AG09319 (cell line): ENCODE results near the gene THADA.
A peak's percentile ranks its signal among the peaks of the same experiment; 100 is the strongest.

Source experiments
- DNase-seq: peaks from one replicate; pipeline ENCODE4 v3.0.0-alpha.2; 2010; ENCODE audit warnings: low read depth; ENCODE audit errors: extremely low read depth
- TF ChIP-seq, protein P1 (sequence below): IDR thresholded peaks from 2 replicates; pipeline ENCODE4 v1.5.1; 2011; ENCODE audit warnings: low read depth, mild to moderate bottlenecking, inconsistent platforms, low read length, moderate library complexity

The THADA gene

GRCh38 chr2:43592443-43592842 is 3.4 kb downstream of the THADA start:
- TF ChIP-seq, protein P1, sequence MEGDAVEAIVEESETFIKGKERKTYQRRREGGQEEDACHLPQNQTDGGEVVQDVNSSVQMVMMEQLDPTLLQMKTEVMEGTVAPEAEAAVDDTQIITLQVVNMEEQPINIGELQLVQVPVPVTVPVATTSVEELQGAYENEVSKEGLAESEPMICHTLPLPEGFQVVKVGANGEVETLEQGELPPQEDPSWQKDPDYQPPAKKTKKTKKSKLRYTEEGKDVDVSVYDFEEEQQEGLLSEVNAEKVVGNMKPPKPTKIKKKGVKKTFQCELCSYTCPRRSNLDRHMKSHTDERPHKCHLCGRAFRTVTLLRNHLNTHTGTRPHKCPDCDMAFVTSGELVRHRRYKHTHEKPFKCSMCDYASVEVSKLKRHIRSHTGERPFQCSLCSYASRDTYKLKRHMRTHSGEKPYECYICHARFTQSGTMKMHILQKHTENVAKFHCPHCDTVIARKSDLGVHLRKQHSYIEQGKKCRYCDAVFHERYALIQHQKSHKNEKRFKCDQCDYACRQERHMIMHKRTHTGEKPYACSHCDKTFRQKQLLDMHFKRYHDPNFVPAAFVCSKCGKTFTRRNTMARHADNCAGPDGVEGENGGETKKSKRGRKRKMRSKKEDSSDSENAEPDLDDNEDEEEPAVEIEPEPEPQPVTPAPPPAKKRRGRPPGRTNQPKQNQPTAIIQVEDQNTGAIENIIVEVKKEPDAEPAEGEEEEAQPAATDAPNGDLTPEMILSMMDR: no peak
- no peak for DNase-seq

DNA sequence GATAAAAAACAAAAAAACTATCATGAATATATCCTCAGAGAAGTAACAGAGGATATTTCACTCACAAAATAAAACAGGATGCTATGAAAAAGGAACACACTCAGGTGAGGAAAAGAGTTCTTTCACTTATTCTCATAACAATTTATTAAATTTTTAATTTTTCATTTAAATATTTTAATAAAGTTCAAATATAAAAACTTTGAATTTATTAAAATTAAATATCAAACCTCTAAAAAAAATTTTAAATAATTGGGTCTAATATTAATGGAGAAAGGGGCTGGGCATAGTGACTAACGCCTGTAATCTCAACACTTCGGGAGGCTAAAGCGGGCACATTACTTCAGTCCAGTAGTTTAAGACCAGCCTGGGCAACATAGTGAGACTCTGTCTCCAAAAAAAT is 10.1 kb downstream of the THADA start:
- DNase-seq: no peak
- TF ChIP-seq, protein P1: no peak

DNA sequence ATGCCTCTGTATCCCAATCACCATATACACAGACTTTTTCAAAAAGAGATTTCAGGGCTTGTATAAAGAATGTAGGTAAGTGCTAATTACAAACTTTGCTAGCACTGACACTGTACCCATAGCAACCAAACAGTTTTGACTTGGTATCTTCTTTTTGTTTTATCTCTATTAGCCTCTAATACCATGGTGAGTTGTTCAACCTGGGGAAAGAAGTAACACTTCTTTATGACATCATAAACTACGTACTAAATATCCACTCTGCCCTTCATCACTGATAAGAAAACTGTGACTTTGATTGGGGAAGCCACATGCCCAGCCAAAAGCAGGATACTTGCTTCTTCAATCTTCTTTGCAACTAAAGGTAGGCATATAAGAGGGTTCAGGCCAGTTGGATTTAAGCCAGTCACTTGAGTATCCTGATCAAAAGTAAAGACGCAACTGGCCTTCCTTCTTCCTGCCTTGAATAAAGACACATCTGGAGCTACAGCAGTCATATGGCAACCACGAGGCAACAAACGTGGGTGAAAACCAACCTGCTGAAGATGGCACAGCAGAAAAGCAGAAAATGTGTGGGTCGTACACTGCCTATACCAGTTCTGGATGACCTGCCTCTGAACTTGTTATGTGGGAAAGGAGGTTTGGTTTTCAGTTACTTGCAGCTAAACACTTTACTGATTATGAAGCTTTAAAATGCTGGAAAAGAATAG is 16.4 kb downstream of the THADA start:
- TF ChIP-seq, protein P1: no peak

GRCh38 chr2:43576981-43577892 is 18.6 kb downstream of the THADA start:
- peak; percentile 54 for DNase-seq
- TF ChIP-seq, protein P1: peak; percentile 76

More for the DNA sequence above, 16.4 kb downstream of the THADA start:
- DNase-seq: no peak

GRCh38 chr2:43572244-43572643 is 23.6 kb downstream of the THADA start:
- no peak for DNase-seq
- TF ChIP-seq, protein P1: no peak

DNA sequence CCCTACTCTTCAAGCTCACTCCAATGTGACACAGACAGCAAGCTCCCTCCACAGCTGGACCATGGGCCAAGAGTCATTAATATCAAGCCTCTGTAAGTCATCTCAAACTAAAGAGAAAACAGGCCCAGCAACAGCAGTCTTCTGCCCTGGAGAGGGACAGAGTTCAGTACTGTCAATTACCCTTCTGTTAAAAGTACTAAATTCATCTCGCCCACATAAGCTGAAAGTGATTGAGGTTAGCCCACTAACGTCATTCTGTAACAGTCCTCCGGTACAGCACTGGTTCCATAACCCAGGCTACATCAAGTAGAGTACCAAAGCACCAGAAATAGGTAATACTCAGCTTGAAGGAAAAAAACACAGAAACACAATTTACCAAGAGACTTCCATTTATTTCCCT is 25.9 kb downstream of the THADA start:
- TF ChIP-seq, protein P1: no peak
- no peak for DNase-seq

DNA sequence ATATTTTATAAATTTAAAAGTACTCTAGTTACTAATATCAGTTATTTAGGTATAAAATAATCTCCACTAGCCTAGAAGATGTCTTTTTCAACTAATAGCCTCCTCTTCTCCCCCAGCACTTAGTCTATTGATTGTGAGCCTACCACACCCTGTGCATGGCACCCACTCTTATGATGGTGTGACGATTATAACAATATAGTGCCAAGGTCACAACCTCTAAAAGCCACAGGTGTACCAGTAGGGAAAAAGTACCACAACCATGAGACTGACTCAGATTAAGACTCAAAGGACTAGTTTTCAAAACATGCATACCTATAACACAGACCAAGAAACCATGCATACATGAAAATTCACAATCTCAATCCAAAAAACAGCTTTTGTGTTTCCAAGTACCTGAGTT is 27.6 kb downstream of the THADA start:
- TF ChIP-seq, protein P1: no peak
- no peak for DNase-seq
